Rectal smooth muscle tissue (tissue), 1 donor: ENCODE measurements around the gene SYT17.

Experiments
- H3K27ac ChIP-seq: one replicate; pipeline ENCODE4 v1.7.0; 2013; ENCODE audit warnings: low read depth, low read length, inconsistent platforms
- H3K27me3 ChIP-seq: one replicate; pipeline ENCODE4 v1.7.0; 2013; ENCODE audit warnings: low read length; ENCODE audit not compliant: control insufficient read depth, insufficient read depth
- H3K36me3 ChIP-seq: one replicate; pipeline ENCODE4 v1.7.0; 2013; ENCODE audit warnings: low read length; ENCODE audit not compliant: control insufficient read depth, insufficient read depth
- H3K4me1 ChIP-seq: one replicate; pipeline ENCODE4 v1.7.0; 2013; ENCODE audit warnings: low read length; ENCODE audit not compliant: control insufficient read depth, insufficient read depth
- H3K4me3 ChIP-seq: one replicate; pipeline ENCODE4 v1.7.0; 2013; ENCODE audit warnings: low read length
- H3K9ac ChIP-seq: one replicate; pipeline ENCODE4 v1.7.0; 2013; ENCODE audit warnings: low read length

The SYT17 gene

DNA sequence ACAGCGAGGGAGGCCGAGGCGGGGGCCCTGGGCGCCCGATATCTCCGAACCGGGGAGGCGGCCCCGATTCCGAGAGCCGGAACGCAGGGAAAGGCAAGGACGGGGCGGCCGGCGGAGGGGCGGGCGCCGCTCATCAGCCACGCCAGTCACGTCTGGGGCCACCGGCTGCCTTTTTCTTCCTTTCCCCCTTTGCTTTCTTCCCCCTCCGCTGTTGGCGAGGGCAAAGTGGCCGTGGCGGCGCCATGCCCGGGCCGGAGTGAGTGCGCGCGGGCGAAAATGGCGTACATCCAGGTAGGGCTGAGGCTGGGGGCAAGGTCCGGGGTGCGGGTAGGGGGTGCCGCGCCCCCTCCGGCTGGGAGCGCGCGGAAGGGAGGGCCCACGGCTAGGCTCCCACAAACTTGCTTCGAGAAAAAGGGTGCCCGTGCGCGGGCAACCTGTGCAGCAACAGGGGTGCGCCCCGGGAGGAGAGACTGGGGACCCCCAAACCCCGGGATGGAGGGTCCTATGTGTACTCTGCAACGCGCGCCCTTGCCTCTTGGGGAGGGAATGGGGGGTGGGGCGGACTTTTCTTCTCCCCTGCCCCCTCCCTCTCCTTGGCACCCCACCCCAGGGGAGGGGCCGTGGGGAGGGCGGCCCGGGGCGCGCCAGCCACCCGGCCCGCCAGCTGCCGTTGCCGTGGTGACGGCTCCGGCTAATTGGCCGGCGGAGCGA is 486 bp downstream of the SYT17 start:
- Histone ChIP-seq H3K4me3 (peak overlapping the region; percentile 59), H3K27ac (no peak overlapping the region), H3K36me3 (no peaks in the 10 kb centered on the region), H3K27me3 (peaks cover 2% of the 10 kb centered on the region), H3K4me1 (no peaks in the 10 kb centered on the region), H3K9ac (no peak overlapping the region)

GRCh38 chr16:19169082-19169639 is 1.1 kb downstream of the SYT17 start:
- Histone ChIP-seq H3K27ac (no peak overlapping the region), H3K4me3 (no peak overlapping the region), H3K36me3 (no peaks in the 10 kb centered on the region), H3K9ac (no peak overlapping the region), H3K27me3 (peaks cover 2% of the 10 kb centered on the region), H3K4me1 (no peaks in the 10 kb centered on the region)

GRCh38 chr16:19170043-19170655 is 2.1 kb downstream of the SYT17 start:
- Histone ChIP-seq H3K9ac (no peak overlapping the region), H3K4me1 (no peaks in the 10 kb centered on the region), H3K27me3 (peaks cover 2% of the 10 kb centered on the region), H3K27ac (no peak overlapping the region), H3K36me3 (no peaks in the 10 kb centered on the region), H3K4me3 (no peak overlapping the region)

DNA sequence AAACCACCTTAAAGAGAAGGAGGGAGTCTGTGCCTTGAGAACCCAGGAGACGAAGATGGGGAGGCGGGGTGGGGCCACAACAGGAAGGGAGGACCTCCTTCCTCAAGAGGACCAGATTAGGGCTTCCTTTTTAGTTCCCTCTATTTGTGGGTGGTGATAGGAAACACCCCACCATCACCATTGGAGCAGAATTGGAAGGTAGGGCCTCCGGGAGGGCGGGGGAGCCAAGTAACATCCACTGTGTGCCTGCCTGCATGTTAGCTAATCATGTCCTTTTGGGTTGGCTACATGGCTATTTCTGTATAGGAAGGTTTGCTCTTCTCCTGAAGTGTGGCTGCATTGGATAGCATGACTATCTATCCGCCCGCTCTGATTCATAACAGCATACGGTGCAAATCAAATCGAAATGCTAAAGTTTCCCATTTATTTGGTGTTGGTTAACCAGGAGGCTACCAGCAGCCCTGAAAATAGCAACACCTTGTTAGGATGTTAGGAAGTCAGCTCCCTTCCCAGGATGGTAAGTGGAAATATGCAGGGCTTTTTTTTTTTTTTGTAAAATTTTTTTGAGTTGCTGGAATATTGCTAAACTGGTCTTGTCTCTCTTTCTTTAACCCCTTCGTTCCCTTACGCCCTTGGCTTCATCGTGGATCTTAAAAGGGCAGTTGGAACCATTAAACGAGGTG is 4.2 kb downstream of the SYT17 start:
- H3K27ac ChIP-seq = no peak overlapping the region
- H3K27me3 ChIP-seq = peaks cover 2% of the 10 kb centered on the region
- H3K9ac ChIP-seq = no peak overlapping the region
- no peaks in the 10 kb centered on the region for H3K4me1 ChIP-seq
- H3K36me3 ChIP-seq = no peaks in the 10 kb centered on the region
- no peak overlapping the region for H3K4me3 ChIP-seq

GRCh38 chr16:19173059-19173458 is 5.0 kb downstream of the SYT17 start:
- Histone ChIP-seq H3K27me3 (peaks cover 2% of the 10 kb centered on the region), H3K4me3 (no peak overlapping the region), H3K4me1 (no peaks in the 10 kb centered on the region), H3K27ac (no peak overlapping the region), H3K9ac (no peak overlapping the region), H3K36me3 (no peaks in the 10 kb centered on the region)

DNA sequence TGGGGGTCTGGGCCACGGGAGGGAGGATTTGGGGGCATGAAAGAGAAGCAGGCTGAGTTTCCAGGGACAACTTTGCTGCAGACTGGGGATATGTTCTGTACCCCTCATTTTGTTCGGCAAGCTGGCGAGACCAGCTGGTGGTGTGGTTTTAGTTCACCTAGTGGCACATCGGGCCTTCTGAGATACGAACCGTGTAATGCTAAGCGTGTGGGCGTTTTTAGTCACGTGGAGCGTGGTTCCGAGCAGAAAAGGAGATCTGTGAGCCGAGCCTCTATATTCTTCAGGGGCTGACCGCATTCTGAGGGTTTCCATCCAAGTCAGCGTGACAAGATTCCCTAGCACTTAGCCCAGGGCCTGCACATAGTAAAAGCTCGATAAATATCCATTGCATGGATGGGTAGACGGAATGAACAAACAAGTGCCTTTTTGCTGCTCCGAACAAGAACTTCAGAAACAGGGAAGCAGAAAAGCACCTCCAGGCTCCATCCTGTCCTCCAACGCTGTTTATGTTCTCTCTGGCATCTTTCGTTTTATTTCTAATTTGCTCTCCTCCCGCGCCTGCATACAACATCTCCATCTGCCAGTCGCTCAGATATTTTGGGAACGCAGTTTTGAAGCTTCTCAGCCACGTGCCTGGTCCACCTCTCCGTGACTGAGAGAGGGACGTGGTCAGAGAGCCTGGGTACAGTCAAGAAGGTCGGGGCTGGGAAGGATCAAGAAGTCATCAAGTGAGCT is 5.8 kb downstream of the SYT17 start:
- no peak overlapping the region for H3K27ac ChIP-seq
- no peaks in the 10 kb centered on the region for H3K36me3 ChIP-seq
- H3K4me3 ChIP-seq = no peak overlapping the region
- H3K27me3 ChIP-seq = peaks cover 2% of the 10 kb centered on the region
- no peak overlapping the region for H3K9ac ChIP-seq
- H3K4me1 ChIP-seq = no peaks in the 10 kb centered on the region

- no peak overlapping the region for H3K9ac ChIP-seq
- H3K27me3 ChIP-seq = no peaks in the 10 kb centered on the region
- H3K36me3 ChIP-seq = no peaks in the 10 kb centered on the region
- no peaks in the 10 kb centered on the region for H3K4me1 ChIP-seq
- H3K27ac ChIP-seq = no peak overlapping the region
- H3K4me3 ChIP-seq = no peak overlapping the region
These were observed 6.4 kb downstream of the SYT17 start for GRCh38 chr16:19174478-19174877.

- Histone ChIP-seq H3K4me3 (no peak overlapping the region), H3K4me1 (no peaks in the 10 kb centered on the region), H3K36me3 (no peaks in the 10 kb centered on the region), H3K27me3 (no peaks in the 10 kb centered on the region), H3K27ac (no peak overlapping the region), H3K9ac (no peak overlapping the region)
These were observed 7.6 kb downstream of the SYT17 start for GRCh38 chr16:19175492-19176262.

- Histone ChIP-seq H3K4me3 (no peak overlapping the region), H3K27ac (no peak overlapping the region), H3K36me3 (no peaks in the 10 kb centered on the region), H3K27me3 (no peaks in the 10 kb centered on the region), H3K9ac (no peak overlapping the region), H3K4me1 (no peaks in the 10 kb centered on the region)
These were observed 9.2 kb downstream of the SYT17 start for GRCh38 chr16:19177111-19177739.

- Histone ChIP-seq H3K36me3 (no peaks in the 10 kb centered on the region), H3K27ac (no peak overlapping the region), H3K4me3 (no peak overlapping the region), H3K4me1 (no peaks in the 10 kb centered on the region), H3K27me3 (no peaks in the 10 kb centered on the region), H3K9ac (no peak overlapping the region)
These were observed 11.8 kb downstream of the SYT17 start for GRCh38 chr16:19179546-19180490.

GRCh38 chr16:19180741-19181140 is 12.7 kb downstream of the SYT17 start:
- H3K4me1 ChIP-seq = no peaks in the 10 kb centered on the region
- no peak overlapping the region for H3K9ac ChIP-seq
- H3K27ac ChIP-seq = no peak overlapping the region
- no peak overlapping the region for H3K4me3 ChIP-seq
- no peaks in the 10 kb centered on the region for H3K27me3 ChIP-seq
- H3K36me3 ChIP-seq = no peaks in the 10 kb centered on the region
